ENCODE measurements around the gene ARHGEF17.

Gene ARHGEF17

GRCh38 chr11:73310661-73311393 lies 2.8 kb downstream of the ARHGEF17 start:
- H3K4me3 Mint-ChIP-seq = no peak overlapping the region
- ATAC-seq (ENCODE audit: low read depth) (no peak), DNase-seq (ENCODE audit: low spot score in 2 of 2) (no peak)
- no peaks in the 10 kb centered on the region for H3K9me3 Mint-ChIP-seq
- H3K27me3 Mint-ChIP-seq = peaks cover 5% of the 10 kb centered on the region
- H3K27ac Mint-ChIP-seq = no peak overlapping the region
- H3K4me1 Mint-ChIP-seq = peaks cover 13% of the 10 kb centered on the region
- H3K36me3 Mint-ChIP-seq = no peaks in the 10 kb centered on the region

GRCh38 chr11:73311394-73311869 lies 3.4 kb downstream of the ARHGEF17 start:
- H3K36me3 Mint-ChIP-seq = no peaks in the 10 kb centered on the region
- H3K27ac Mint-ChIP-seq = no peak overlapping the region
- DNase-seq (ENCODE audit: low spot score in 2 of 2) = no peak
- peaks cover 5% of the 10 kb centered on the region for H3K27me3 Mint-ChIP-seq
- no peaks in the 10 kb centered on the region for H3K9me3 Mint-ChIP-seq
- ATAC-seq (ENCODE audit: low read depth) = no peak
- peaks cover 10% of the 10 kb centered on the region for H3K4me1 Mint-ChIP-seq
- no peak overlapping the region for H3K4me3 Mint-ChIP-seq

- Mint-ChIP-seq H3K9me3 (no peaks in the 10 kb centered on the region), H3K4me1 (peaks cover 7% of the 10 kb centered on the region), H3K4me3 (no peak overlapping the region), H3K36me3 (no peaks in the 10 kb centered on the region), H3K27me3 (peaks cover 4% of the 10 kb centered on the region), H3K27ac (no peak overlapping the region)
- no peak for ATAC-seq (ENCODE audit: low read depth)
- no peak for DNase-seq (ENCODE audit: low spot score in 2 of 2)
Observed at GRCh38 chr11:73312036-73312435, 4.0 kb downstream of the ARHGEF17 start.

DNA sequence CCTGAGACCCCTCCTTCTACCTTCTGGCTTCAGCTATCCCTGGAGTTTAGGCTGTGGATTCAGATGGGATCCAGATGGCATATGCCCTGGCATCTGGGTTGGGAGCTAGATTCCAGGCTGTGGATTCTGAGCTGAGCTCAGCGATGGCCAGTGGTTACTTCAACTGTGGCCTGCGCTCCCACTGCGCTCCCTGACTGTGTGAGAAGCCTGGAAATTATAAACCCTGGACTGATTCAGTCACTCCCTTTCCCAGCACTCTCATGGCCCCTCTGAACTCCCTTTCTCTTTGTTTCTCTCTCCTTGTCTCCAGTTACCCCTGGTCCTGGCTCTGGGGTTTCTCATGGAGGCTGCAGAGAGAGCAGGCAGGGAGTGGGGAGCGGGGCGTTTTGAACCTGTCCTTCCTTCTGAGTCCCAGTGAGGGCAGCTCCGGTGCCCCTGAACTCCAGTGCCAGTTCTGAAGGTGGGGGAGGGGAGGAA lies 4.8 kb downstream of the ARHGEF17 start:
- Mint-ChIP-seq H3K9me3 (no peaks in the 10 kb centered on the region), H3K4me3 (no peak overlapping the region), H3K4me1 (peaks cover 3% of the 10 kb centered on the region), H3K27ac (no peak overlapping the region), H3K27me3 (no peaks in the 10 kb centered on the region), H3K36me3 (no peaks in the 10 kb centered on the region)
- no peak for ATAC-seq (ENCODE audit: low read depth)
- DNase-seq (ENCODE audit: low spot score in 2 of 2) = no peak

- DNase-seq (ENCODE audit: low spot score in 2 of 2) = no peak
- peaks cover 3% of the 10 kb centered on the region for H3K4me1 Mint-ChIP-seq
- peak; percentile 47 for ATAC-seq (ENCODE audit: low read depth)
- no peak overlapping the region for H3K4me3 Mint-ChIP-seq
- H3K27me3 Mint-ChIP-seq = no peaks in the 10 kb centered on the region
- H3K9me3 Mint-ChIP-seq = no peaks in the 10 kb centered on the region
- peak overlapping the region; percentile 48 for H3K27ac Mint-ChIP-seq
- H3K36me3 Mint-ChIP-seq = no peaks in the 10 kb centered on the region
Observed at GRCh38 chr11:73313652-73314051, 5.6 kb downstream of the ARHGEF17 start.

DNA sequence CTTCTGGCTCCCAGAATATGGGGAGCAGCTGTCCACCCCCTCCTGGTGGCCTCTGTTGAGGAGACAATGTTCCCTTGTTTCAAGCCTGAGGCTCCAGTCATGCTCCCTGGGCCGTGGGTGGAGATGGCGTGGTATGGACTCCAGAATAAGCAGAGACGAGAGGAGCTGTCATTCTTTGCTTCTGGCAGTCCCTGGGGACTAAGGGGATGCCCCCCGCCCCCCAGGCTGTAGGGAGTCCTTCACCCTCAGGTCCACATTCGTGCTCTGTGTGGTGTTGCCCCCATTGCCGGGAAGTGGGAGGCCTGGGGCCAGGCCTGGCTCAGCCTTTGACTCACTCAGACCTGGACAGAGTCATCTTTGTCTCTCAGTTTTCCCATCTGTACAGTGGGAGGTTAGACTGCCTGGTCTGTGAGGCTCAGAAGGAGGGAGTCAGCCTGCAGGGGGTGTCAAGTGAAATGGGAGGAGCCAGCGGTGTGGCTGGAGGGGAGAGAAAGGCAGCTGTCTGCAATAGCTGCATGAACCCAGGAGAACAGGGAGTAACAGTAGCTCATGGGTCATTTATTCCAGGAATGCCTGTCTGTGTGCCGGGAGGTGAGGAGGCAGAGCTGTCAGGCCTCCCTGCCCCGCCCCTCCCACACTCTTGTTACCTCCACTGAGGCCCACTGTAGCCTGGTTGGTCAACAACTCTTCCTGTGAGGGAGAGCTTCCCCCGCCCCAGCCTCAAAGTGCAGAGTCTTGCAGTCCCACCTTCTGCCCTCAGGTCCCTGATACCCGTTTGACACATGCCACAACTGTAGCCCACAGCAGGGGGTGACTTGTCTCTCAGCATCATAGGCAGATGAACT lies 6.3 kb downstream of the ARHGEF17 start:
- H3K4me3 Mint-ChIP-seq = no peak overlapping the region
- no peaks in the 10 kb centered on the region for H3K27me3 Mint-ChIP-seq
- no peaks in the 10 kb centered on the region for H3K36me3 Mint-ChIP-seq
- DNase-seq (ENCODE audit: low spot score in 2 of 2) (no peak), ATAC-seq (ENCODE audit: low read depth) (peak; percentile 3)
- peak overlapping the region; percentile 48 for H3K27ac Mint-ChIP-seq
- no peaks in the 10 kb centered on the region for H3K9me3 Mint-ChIP-seq
- H3K4me1 Mint-ChIP-seq = peaks cover 3% of the 10 kb centered on the region

- Mint-ChIP-seq H3K27me3 (no peaks in the 10 kb centered on the region), H3K36me3 (no peaks in the 10 kb centered on the region), H3K4me3 (no peak overlapping the region), H3K4me1 (peaks cover 3% of the 10 kb centered on the region), H3K9me3 (no peaks in the 10 kb centered on the region), H3K27ac (no peak overlapping the region)
- ATAC-seq (ENCODE audit: low read depth) (no peak), DNase-seq (ENCODE audit: low spot score in 2 of 2) (no peak)
Observed at GRCh38 chr11:73315293-73316020, 7.4 kb downstream of the ARHGEF17 start.

GRCh38 chr11:73316422-73316821 lies 8.3 kb downstream of the ARHGEF17 start:
- Mint-ChIP-seq H3K27me3 (no peaks in the 10 kb centered on the region), H3K36me3 (no peaks in the 10 kb centered on the region), H3K27ac (no peak overlapping the region), H3K4me1 (peaks cover 3% of the 10 kb centered on the region), H3K4me3 (no peak overlapping the region), H3K9me3 (no peaks in the 10 kb centered on the region)
- no peak for DNase-seq (ENCODE audit: low spot score in 2 of 2)
- no peak for ATAC-seq (ENCODE audit: low read depth)

GRCh38 chr11:73317373-73317772 lies 9.3 kb downstream of the ARHGEF17 start:
- Mint-ChIP-seq H3K36me3 (no peaks in the 10 kb centered on the region), H3K9me3 (no peaks in the 10 kb centered on the region), H3K27me3 (no peaks in the 10 kb centered on the region), H3K4me3 (no peak overlapping the region), H3K27ac (no peak overlapping the region), H3K4me1 (peaks cover 10% of the 10 kb centered on the region)
- ATAC-seq (ENCODE audit: low read depth) (no peak), DNase-seq (ENCODE audit: low spot score in 2 of 2) (no peak)

DNA sequence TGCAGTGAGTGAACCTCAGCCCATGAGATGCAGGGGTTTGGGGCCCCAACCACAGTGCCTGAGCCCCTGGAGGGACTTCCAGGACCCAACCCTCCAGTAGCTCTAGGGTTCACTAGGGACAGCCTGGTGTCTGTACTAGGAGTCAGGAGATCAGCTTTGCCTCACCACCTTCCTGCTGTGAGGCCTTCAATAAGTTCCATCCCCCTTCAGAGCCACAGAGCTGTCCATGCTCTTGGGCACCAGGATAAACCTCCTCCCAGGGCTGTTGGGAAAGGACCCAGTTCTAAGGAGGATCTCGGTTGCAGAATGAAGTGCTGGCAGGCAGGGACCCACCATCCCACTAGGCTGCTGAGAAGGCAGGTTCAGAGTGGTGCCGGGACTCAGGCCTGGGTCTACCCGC lies 9.7 kb downstream of the ARHGEF17 start:
- Mint-ChIP-seq H3K4me3 (no peak overlapping the region), H3K27ac (no peak overlapping the region), H3K36me3 (no peaks in the 10 kb centered on the region), H3K9me3 (no peaks in the 10 kb centered on the region), H3K4me1 (peaks cover 13% of the 10 kb centered on the region), H3K27me3 (no peaks in the 10 kb centered on the region)
- ATAC-seq (ENCODE audit: low read depth) (no peak), DNase-seq (ENCODE audit: low spot score in 2 of 2) (no peak)

DNA sequence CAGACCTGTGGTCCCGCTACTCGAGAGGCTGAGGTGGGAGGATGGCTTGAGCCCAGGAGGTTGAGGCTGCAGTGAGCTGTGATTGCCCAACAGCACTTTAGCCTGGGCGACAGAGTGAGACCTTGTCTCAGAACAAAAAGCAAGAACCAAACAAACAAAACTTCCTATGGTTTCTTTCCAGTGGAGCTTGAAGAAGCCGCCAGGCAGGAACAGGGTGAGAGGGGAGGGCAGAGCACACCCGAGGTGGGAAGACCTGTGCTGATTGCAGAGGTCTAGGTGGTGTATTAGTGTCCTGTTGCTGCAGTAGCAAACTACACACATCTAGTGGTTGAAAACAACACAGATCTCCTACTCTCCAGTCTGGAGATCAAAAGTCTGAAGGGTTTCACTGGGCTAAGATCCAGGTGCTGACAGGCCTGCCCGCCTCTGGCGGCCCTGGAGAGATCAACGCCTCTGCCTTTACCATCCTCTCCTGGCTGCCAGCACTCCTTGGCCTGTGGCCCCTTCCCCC lies 10.5 kb downstream of the ARHGEF17 start:
- no peak for ATAC-seq (ENCODE audit: low read depth)
- DNase-seq (ENCODE audit: low spot score in 2 of 2) = no peak
- no peaks in the 10 kb centered on the region for H3K36me3 Mint-ChIP-seq
- H3K27ac Mint-ChIP-seq = no peak overlapping the region
- no peaks in the 10 kb centered on the region for H3K9me3 Mint-ChIP-seq
- peaks cover 12% of the 10 kb centered on the region for H3K4me1 Mint-ChIP-seq
- H3K27me3 Mint-ChIP-seq = no peaks in the 10 kb centered on the region
- H3K4me3 Mint-ChIP-seq = no peak overlapping the region

DNA sequence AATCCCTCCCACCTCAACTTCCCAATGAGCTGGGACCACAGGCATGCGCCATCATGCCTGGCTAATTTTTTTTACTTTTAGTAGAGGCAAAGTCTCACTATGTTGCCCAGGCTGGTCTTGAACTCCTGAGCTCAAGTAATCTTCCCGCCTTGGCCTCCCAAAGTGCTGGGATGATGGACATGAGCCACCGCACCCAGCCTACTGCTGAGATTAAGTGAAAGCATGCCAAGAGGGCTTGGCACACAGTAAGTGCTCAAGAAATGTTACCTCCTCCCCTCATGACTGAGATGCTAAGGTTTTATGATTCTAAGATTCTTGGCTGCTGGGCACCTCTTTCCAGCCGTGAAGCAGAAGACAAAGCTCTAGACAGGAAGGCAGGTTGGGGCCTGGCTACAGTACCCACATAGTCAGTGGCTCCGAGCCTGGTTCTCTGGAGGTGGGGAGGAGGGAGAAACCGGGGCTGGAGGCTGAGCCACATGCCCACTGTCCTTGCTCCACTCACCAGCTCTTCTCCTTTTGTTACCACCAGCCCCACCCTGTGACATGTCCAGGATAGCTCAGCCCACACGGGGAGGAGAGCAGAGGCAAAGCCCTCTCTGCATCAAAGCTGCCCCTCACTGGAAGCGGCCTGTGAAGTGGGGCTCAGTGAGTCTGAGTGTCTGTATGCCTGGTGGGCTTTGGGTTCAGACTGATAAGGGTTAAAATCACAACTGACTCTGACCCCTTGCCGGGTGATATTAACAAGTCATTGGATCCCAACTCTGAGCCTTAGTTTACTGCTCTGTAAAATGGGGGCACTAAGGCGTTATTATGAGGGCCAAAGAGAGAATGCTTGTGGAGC lies 12.9 kb downstream of the ARHGEF17 start:
- Mint-ChIP-seq H3K36me3 (no peaks in the 10 kb centered on the region), H3K9me3 (no peaks in the 10 kb centered on the region), H3K4me1 (peaks cover 14% of the 10 kb centered on the region), H3K27ac (peak overlapping the region; percentile 68), H3K27me3 (no peaks in the 10 kb centered on the region), H3K4me3 (no peak overlapping the region)
- ATAC-seq (ENCODE audit: low read depth) (no peak), DNase-seq (ENCODE audit: low spot score in 2 of 2) (no peak)

Measured in memory B cell (primary cell).